Measurements from ENCODE around the gene SFMBT2. TPM values are rescaled to one million over a fixed set of nuclear protein-coding genes. Genes with fewer than 3 reads are reported as not detected.
"Not testable (repeated sequence)": the region's sequence is repeated elsewhere in the genome, so short reads cannot be mapped to it uniquely, and the experiment has no call there.

SFMBT2 gene
- total and polyA plus RNA-seq, 10 of the 15 experiments (the other 5 are each of a cell fraction or from before 2014, with no cell fraction given), result 2.8 to 29.6 (median 15.1) TPM

- H3K4me2 ChIP-seq (ENCODE audit: control insufficient read depth, insufficient read depth); in situ Hi-C loops (cut with MboI); H3K9me3 ChIP-seq (replicated peaks; ENCODE audit: control insufficient read depth, insufficient read depth, low read length); RAD21 ChIA-PET (ENCODE audit: unreplicated experiment); FAIRE-seq; DNase-seq (ENCODE audit: low read depth, low spot score); intact Hi-C loops (cut with micrococcal nuclease; ENCODE audit: unreplicated experiment); H3K27ac ChIP-seq (ENCODE audit: control insufficient read depth, insufficient read depth); H4K20me1 ChIP-seq (ENCODE audit: control insufficient read depth, insufficient read depth); BruUV-seq (replicated peaks); H3K79me2 ChIP-seq (ENCODE audit: control insufficient read depth, insufficient read depth, low read length); CTCF ChIA-PET; H3K4me3 ChIP-seq; POLR2A ChIA-PET; H3K9ac ChIP-seq (ENCODE audit: control insufficient read depth, insufficient read depth, low read length); H3K4me1 ChIP-seq (ENCODE audit: control insufficient read depth, insufficient read depth, low read length); SMC1A ChIA-PET (ENCODE audit: uncharacterized antibody, unreplicated experiment); H2AFZ ChIP-seq (ENCODE audit: control insufficient read depth, low read depth, low read length); H3K27me3 ChIP-seq (replicated peaks in 1 of 2; ENCODE audit: control insufficient read depth in 2 of 2, insufficient read depth in 2 of 2, low read length in 1 of 2); ATAC-seq: not testable (repeated sequence)
- 100% methylated on average over 1 of the region's 1 CpG for WGBS (ENCODE audit: insufficient coverage, insufficient replicate concordance, low lambda C conversion rate, missing lambda C conversion rate)
- H3K36me3 ChIP-seq (ENCODE audit: control insufficient read depth in 2 of 2, insufficient read depth in 2 of 2, low read length in 1 of 2), result peaks cover 10 to 11% of the 10 kb centered on the region in 2 experiments; a peak in 3 of 4 replicates
These were observed 228.5 kb downstream of the SFMBT2 start for GRCh38 chr10:7182327-7182726.

- RAD21 ChIA-PET (ENCODE audit: unreplicated experiment), result no interaction called here
- POLR2A ChIA-PET, result no interaction called here
- Histone ChIP-seq H3K27me3 (replicated peaks in 1 of 2; ENCODE audit: control insufficient read depth in 2 of 2, insufficient read depth in 2 of 2, low read length in 1 of 2) (no peaks in the 10 kb centered on the region), H3K4me3 (no peak overlapping the region), H3K27ac (ENCODE audit: control insufficient read depth, insufficient read depth) (no peak overlapping the region), H3K9ac (ENCODE audit: control insufficient read depth, insufficient read depth, low read length) (no peak overlapping the region), H3K4me1 (ENCODE audit: control insufficient read depth, insufficient read depth, low read length) (peaks cover 6% of the 10 kb centered on the region; the same call in 1 of the 2 replicates), H3K36me3 (ENCODE audit: control insufficient read depth in 2 of 2, insufficient read depth in 2 of 2, low read length in 1 of 2) (peaks cover 12 to 14% of the 10 kb centered on the region in 2 experiments; a peak in 3 of 4 replicates), H3K79me2 (ENCODE audit: control insufficient read depth, insufficient read depth, low read length) (no peaks in the 10 kb centered on the region), H4K20me1 (ENCODE audit: control insufficient read depth, insufficient read depth) (no peaks in the 10 kb centered on the region), H3K9me3 (replicated peaks; ENCODE audit: control insufficient read depth, insufficient read depth, low read length) (peaks cover 7% of the 10 kb centered on the region; the same call in 2 of the 3 replicates), H2AFZ (ENCODE audit: control insufficient read depth, low read depth, low read length) (no peak overlapping the region), H3K4me2 (ENCODE audit: control insufficient read depth, insufficient read depth) (no peak overlapping the region)
- no TSS peak for BruUV-seq (replicated peaks)
- TF ChIP-seq HSF1 (IDR thresholded peaks at IDR 0.05; ENCODE audit: low read depth, low read length), result no peak
- TF ChIP-seq ATF3 (IDR thresholded peaks at IDR 0.05; ENCODE audit: borderline replicate concordance, extremely low read depth, low read depth, low read length), result no peak
- no peak for TF ChIP-seq HDAC6 (IDR thresholded peaks at IDR 0.05; ENCODE audit: unreplicated experiment)
- TF ChIP-seq TARDBP (IDR thresholded peaks at IDR 0.05; ENCODE audit: borderline replicate concordance), result no peak
- no peak for TF ChIP-seq RELA (IDR thresholded peaks at IDR 0.05; ENCODE audit: borderline replicate concordance, partially characterized antibody)
- TF ChIP-seq STAT3 (IDR thresholded peaks at IDR 0.05; ENCODE audit: low read depth, low read length), result no peak
- TF ChIP-seq KAT2A (conservative IDR thresholded peaks at IDR 0.05; ENCODE audit: control insufficient read depth, low read depth, low read length), result no peak
- no peak for TF ChIP-seq REST (IDR thresholded peaks at IDR 0.05; ENCODE audit: low read depth, low read length)
- TF ChIP-seq NR2F1 (conservative IDR thresholded peaks at IDR 0.05), result no peak
- no peak for TF ChIP-seq NRF1 (conservative IDR thresholded peaks at IDR 0.05; ENCODE audit: low read depth, low read length)
- no peak for TF ChIP-seq TAF1 (IDR thresholded peaks at IDR 0.05; ENCODE audit: borderline replicate concordance, low read depth, low read length)
- TF ChIP-seq STAT1 (conservative IDR thresholded peaks at IDR 0.05), result no peak
- FAIRE-seq, result no peak
- no peak for ATAC-seq
- in situ Hi-C loops (cut with MboI), result no loop called here
- 93% methylated on average over 2 of the region's 2 CpGs for WGBS (ENCODE audit: insufficient coverage, insufficient replicate concordance, low lambda C conversion rate, missing lambda C conversion rate)
- intact Hi-C loops (cut with micrococcal nuclease; ENCODE audit: unreplicated experiment), result no loop called here
- SMC1A ChIA-PET (ENCODE audit: uncharacterized antibody, unreplicated experiment), result no interaction called here
- no peak for DNase-seq (ENCODE audit: low read depth, low spot score)
- CTCF ChIA-PET, result no interaction called here
These were observed 229.4 kb downstream of the SFMBT2 start for GRCh38 chr10:7181420-7181819.
